ENCODE measurements around the gene TBC1D10A. TPM values are rescaled to one million over a fixed set of nuclear protein-coding genes. Genes with fewer than 3 reads are reported as not detected.

TBC1D10A gene
- total and polyA plus RNA-seq, 2 experiments from 2014 or later, result 11.8 to 21.8 TPM

DNA sequence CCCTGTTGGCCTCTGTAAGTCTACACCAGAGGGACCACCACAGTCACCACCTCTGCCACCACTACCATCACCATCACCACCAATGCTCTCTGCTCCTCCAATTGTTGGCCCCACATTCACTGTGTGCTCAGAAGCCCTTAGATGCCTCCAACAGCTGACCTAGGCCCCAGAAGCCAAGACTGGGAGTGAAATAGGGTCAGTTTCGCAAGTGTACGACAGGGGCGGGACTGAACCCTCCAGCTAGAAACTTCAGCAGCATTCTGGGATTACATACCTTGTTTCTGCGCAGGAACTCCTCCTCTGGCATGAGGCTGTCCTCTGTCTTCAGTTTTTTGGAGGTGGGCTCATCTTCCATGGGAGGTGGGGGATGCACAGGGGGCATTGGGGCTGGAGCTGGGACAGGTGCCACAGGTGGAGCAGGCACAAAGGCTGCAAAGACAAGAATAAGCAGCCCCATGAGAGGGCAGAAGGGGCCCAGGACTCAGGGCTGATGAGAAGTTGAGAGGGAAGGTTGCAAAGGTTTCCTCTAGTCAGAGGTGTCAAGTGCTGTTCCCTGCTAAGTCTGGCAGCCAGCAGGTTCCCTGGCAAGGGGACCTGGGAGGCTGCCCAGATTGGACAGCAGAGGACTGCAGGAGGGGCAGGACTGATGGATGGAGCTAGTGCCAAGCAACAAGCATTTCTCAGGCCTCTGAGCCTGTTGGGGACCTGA lies 10.2 kb upstream of the TBC1D10A start:
- H3K36me3 ChIP-seq, result peaks cover 82% of the 10 kb centered on the region
- no peaks in the 10 kb centered on the region for H3K27me3 ChIP-seq
- no peak overlapping the region for H3K27ac ChIP-seq
- no peak for DNase-seq (ENCODE audit: low read depth in 1 of 2, low spot score in 1 of 2)
- no peaks in the 10 kb centered on the region for H3K4me1 ChIP-seq (ENCODE audit: low read depth)
- H3K4me3 ChIP-seq, result no peak overlapping the region
- no peaks in the 10 kb centered on the region for H3K9me3 ChIP-seq (ENCODE audit: low read depth)
- TF ChIP-seq CTCF (IDR thresholded peaks at IDR 0.05; ENCODE audit: low read depth, low read length), result no peak

GRCh38 chr22:30335236-30335635 lies 8.5 kb upstream of the TBC1D10A start:
- H3K4me1 ChIP-seq (ENCODE audit: low read depth), result no peaks in the 10 kb centered on the region
- no peaks in the 10 kb centered on the region for H3K27me3 ChIP-seq
- peaks cover 66% of the 10 kb centered on the region for H3K36me3 ChIP-seq
- H3K4me3 ChIP-seq, result no peak overlapping the region
- no peaks in the 10 kb centered on the region for H3K9me3 ChIP-seq (ENCODE audit: low read depth)
- no peak for TF ChIP-seq CTCF (IDR thresholded peaks at IDR 0.05; ENCODE audit: low read depth, low read length)
- no peak for DNase-seq (ENCODE audit: low read depth in 1 of 2, low spot score in 1 of 2)
- H3K27ac ChIP-seq, result no peak overlapping the region

- Histone ChIP-seq H3K9me3 (ENCODE audit: low read depth) (no peaks in the 10 kb centered on the region), H3K27ac (no peak overlapping the region), H3K4me1 (ENCODE audit: low read depth) (no peaks in the 10 kb centered on the region), H3K4me3 (no peak overlapping the region), H3K36me3 (peaks cover 61% of the 10 kb centered on the region), H3K27me3 (no peaks in the 10 kb centered on the region)
- no peak for DNase-seq (ENCODE audit: low read depth in 1 of 2, low spot score in 1 of 2)
- TF ChIP-seq CTCF (IDR thresholded peaks at IDR 0.05; ENCODE audit: low read depth, low read length), result no peak
Measured at GRCh38 chr22:30334646-30335045, 7.9 kb upstream of the TBC1D10A start.

DNA sequence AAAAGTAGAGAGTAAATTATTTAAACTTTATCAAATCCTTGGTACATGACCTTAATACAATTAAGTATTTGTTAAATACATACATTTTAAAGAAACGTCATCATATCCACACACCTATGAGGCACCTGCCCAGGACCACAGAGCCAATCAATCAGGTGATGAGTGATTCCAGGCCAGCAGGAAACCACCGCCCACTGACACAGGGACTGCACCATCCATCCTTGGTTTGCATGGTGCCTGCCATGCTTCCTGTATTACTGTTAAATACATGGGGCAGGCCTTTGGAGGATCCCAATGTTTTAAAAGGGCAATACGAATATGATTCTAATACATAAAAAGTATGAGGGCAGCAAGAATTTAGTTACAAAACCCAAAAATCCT lies 7.0 kb upstream of the TBC1D10A start:
- H3K36me3 ChIP-seq, result peaks cover 53% of the 10 kb centered on the region

DNA sequence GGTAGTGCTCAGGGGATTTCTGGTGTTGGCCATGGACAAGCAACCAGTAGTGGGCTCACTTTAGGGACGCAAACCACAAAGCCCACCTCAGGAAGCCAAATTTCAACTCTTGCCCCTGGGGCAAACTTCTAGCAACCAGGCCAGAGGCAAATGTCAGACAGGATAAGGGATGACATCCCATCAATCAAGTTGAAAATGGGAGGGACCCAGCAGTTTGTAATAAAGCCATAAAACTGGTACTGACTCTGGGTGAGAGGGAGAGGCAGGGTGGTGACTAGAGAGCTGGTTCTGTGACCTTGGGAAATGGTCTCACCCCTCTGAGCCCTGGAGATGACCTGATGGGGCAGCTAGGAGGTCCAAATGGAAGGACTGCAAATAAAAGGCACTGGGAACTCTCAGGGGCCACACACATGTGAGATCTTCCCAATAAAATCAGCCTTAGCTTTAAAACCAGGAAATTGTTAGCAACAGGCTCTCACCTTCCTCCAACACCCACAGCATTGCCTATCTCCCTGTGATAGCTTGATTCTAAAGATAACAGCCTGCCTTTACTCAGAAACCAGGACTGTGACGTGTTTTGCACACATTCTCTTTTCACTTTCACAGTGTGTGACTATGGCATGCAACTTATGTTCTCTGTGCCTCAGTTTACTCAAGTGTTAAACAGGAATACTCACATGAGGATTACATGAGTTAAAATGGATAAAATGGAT lies 6.4 kb upstream of the TBC1D10A start:
- Histone ChIP-seq H3K27ac (peak overlapping the region; percentile 31), H3K4me3 (no peak overlapping the region), H3K9me3 (ENCODE audit: low read depth) (no peaks in the 10 kb centered on the region), H3K27me3 (no peaks in the 10 kb centered on the region), H3K4me1 (ENCODE audit: low read depth) (no peaks in the 10 kb centered on the region), H3K36me3 (peaks cover 50% of the 10 kb centered on the region)
- TF ChIP-seq CTCF (IDR thresholded peaks at IDR 0.05; ENCODE audit: low read depth, low read length), result no peak
- DNase-seq (ENCODE audit: low read depth in 1 of 2, low spot score in 1 of 2), result no peak

More for the DNA sequence above, 7.0 kb upstream of the TBC1D10A start:
- Histone ChIP-seq H3K4me3 (no peak overlapping the region), H3K27me3 (no peaks in the 10 kb centered on the region), H3K9me3 (ENCODE audit: low read depth) (no peaks in the 10 kb centered on the region), H3K27ac (no peak overlapping the region), H3K4me1 (ENCODE audit: low read depth) (no peaks in the 10 kb centered on the region)
- no peak for TF ChIP-seq CTCF (IDR thresholded peaks at IDR 0.05; ENCODE audit: low read depth, low read length)
- no peak for DNase-seq (ENCODE audit: low read depth in 1 of 2, low spot score in 1 of 2)

All from cardiac muscle cell (in vitro differentiated cells and primary cell).